H9 (cell line): ENCODE measurements around the gene CMTM8. TPM values are rescaled to one million over a fixed set of nuclear protein-coding genes. Genes with fewer than 3 reads are reported as not detected.

Experiments
- DNase-seq: peaks from one replicate; pipeline ENCODE4 v3.0.0-alpha.2; 2017
- H2AFZ ChIP-seq: one replicate; pipeline ENCODE4 v1.6.1; 2013; ENCODE audit warnings: mild to moderate bottlenecking, low read length, control low read depth, moderate library complexity
- H2AK5ac ChIP-seq: 2 replicates; pipeline ENCODE4 v1.6.1; 2013; ENCODE audit warnings: low read length, control low read depth, mixed read lengths; ENCODE audit not compliant: insufficient read length
- H2BK120ac ChIP-seq: one replicate; pipeline ENCODE4 v1.6.1; 2013; ENCODE audit warnings: low read depth, mild to moderate bottlenecking, low read length, control low read depth, inconsistent platforms; ENCODE audit not compliant: poor library complexity, severe bottlenecking
- H2BK12ac ChIP-seq: 2 replicates; pipeline ENCODE4 v1.6.1; 2013; ENCODE audit warnings: low read length, control low read depth, mixed read lengths, low read depth; ENCODE audit not compliant: insufficient read length
- H2BK15ac ChIP-seq: 2 replicates; pipeline ENCODE4 v1.6.1; 2013; ENCODE audit warnings: low read depth, low read length, control low read depth
- H2BK20ac ChIP-seq: one replicate; pipeline ENCODE4 v1.6.1; 2013; ENCODE audit warnings: low read depth, mild to moderate bottlenecking, low read length, control low read depth, inconsistent platforms; ENCODE audit not compliant: poor library complexity, severe bottlenecking
- H2BK5ac ChIP-seq: 2 replicates; pipeline ENCODE4 v1.6.1; 2013; ENCODE audit warnings: low read length, control low read depth, mixed read lengths; ENCODE audit not compliant: insufficient read length
- H3K14ac ChIP-seq: 2 replicates; pipeline ENCODE4 v1.6.1; 2013; ENCODE audit warnings: low read length, control low read depth; ENCODE audit not compliant: insufficient read depth
- H3K18ac ChIP-seq: 2 replicates; pipeline ENCODE4 v1.6.1; 2013; ENCODE audit warnings: low read depth, mild to moderate bottlenecking, mixed read lengths, low read length, control low read depth; ENCODE audit not compliant: insufficient read length
- H3K23ac ChIP-seq: 2 replicates; pipeline ENCODE4 v1.6.1; 2013; ENCODE audit warnings: low read length, control low read depth, mixed read lengths, low read depth; ENCODE audit not compliant: insufficient read length
- H3K23me2 ChIP-seq: 2 replicates; pipeline ENCODE4 v1.6.1; 2013; ENCODE audit warnings: low read depth, mild to moderate bottlenecking, mixed read lengths, low read length, control low read depth; ENCODE audit not compliant: insufficient read length, poor library complexity, severe bottlenecking
- H3K27ac ChIP-seq: 2 replicates; pipeline ENCODE4 v1.5.1; 2013; ENCODE audit warnings: low read length, control low read depth, mixed read lengths, low read depth; ENCODE audit not compliant: insufficient read length
- H3K27me3 ChIP-seq: 2 replicates; pipeline ENCODE4 v1.6.1; 2013; ENCODE audit warnings: low read length, control low read depth, inconsistent platforms; ENCODE audit not compliant: insufficient read depth
- H3K4ac ChIP-seq: 2 replicates; pipeline ENCODE4 v1.6.1; 2013; ENCODE audit warnings: low read depth, mild to moderate bottlenecking, control low read depth, inconsistent platforms, low read length, moderate library complexity
- H3K4me1 ChIP-seq: 2 replicates; pipeline ENCODE4 v1.6.1; 2013; ENCODE audit warnings: low read length, control low read depth, inconsistent platforms; ENCODE audit not compliant: insufficient read depth
- H3K4me2 ChIP-seq: 2 replicates; pipeline ENCODE4 v1.6.1; 2013; ENCODE audit warnings: low read length, control low read depth, mixed read lengths; ENCODE audit not compliant: insufficient read length, insufficient read depth
- H3K56ac ChIP-seq: 2 replicates; pipeline ENCODE4 v1.6.1; 2013; ENCODE audit warnings: low read depth, mild to moderate bottlenecking, mixed read lengths, low read length, control low read depth; ENCODE audit not compliant: insufficient read length
- H3K79me1 ChIP-seq: 2 replicates; pipeline ENCODE4 v1.6.1; 2013; ENCODE audit warnings: low read depth, mild to moderate bottlenecking, moderate library complexity, low read length, control low read depth, inconsistent platforms; ENCODE audit not compliant: insufficient read depth, poor library complexity, severe bottlenecking
- H3K79me2 ChIP-seq: 2 replicates; pipeline ENCODE4 v1.6.1; 2013; ENCODE audit warnings: low read length, control low read depth, inconsistent platforms; ENCODE audit not compliant: insufficient read depth
- H3K9ac ChIP-seq: 2 replicates; pipeline ENCODE4 v1.6.1; 2013; ENCODE audit warnings: low read length, control low read depth, mixed read lengths; ENCODE audit not compliant: insufficient read length; ENCODE audit errors: extremely low read depth
- H3K9me3 ChIP-seq: one replicate; pipeline ENCODE4 v1.6.1; 2013; ENCODE audit warnings: low read depth, low read length, inconsistent platforms; ENCODE audit not compliant: control insufficient read depth
- H3T11ph ChIP-seq: one replicate; pipeline ENCODE4 v1.6.1; 2013; ENCODE audit warnings: mild to moderate bottlenecking, low read length, control low read depth, inconsistent platforms
- H4K20me1 ChIP-seq: one replicate; pipeline ENCODE4 v1.6.1; 2013; ENCODE audit not compliant: control insufficient read depth, insufficient read length, insufficient read depth
- H4K5ac ChIP-seq: 2 replicates; pipeline ENCODE4 v1.6.1; 2013; ENCODE audit warnings: low read depth, mild to moderate bottlenecking, mixed read lengths, low read length, control low read depth; ENCODE audit not compliant: insufficient read length
- H4K8ac ChIP-seq: replicated peaks from 2 replicates; pipeline ENCODE4 v1.6.1; 2013; ENCODE audit warnings: low read length, control low read depth, mixed read lengths, low read depth; ENCODE audit not compliant: insufficient read length
- H4K91ac ChIP-seq: 2 replicates; pipeline ENCODE4 v1.6.1; 2013; ENCODE audit warnings: low read depth, mild to moderate bottlenecking, moderate library complexity, mixed read lengths, low read length, control low read depth; ENCODE audit not compliant: insufficient read length
- H3K27ac Mint-ChIP-seq, 3 experiments: 2 replicates in 2 of 3; 3 replicates in 1 of 3; pipeline ENCODE4 v1.8.0; 2020 to 2021; ENCODE audit warnings: mixed read lengths in 3 of 3, mild to moderate bottlenecking in 1 of 3, moderate library complexity in 1 of 3
- H3K27me3 Mint-ChIP-seq: 2 replicates; pipeline ENCODE4 v1.8.0; 2021; ENCODE audit warnings: low read depth, mild to moderate bottlenecking, moderate library complexity, mixed read lengths
- H3K36me3 Mint-ChIP-seq, 3 experiments: 2 replicates in 2 of 3; 3 replicates in 1 of 3; pipeline ENCODE4 v1.8.0; 2020 to 2021; ENCODE audit warnings: low read depth in 3 of 3, mixed read lengths in 3 of 3; ENCODE audit not compliant: insufficient read depth in 1 of 3
- H3K4me1 Mint-ChIP-seq, 2 experiments: 2 replicates each; pipeline ENCODE4 v1.8.0; 2020; ENCODE audit warnings: mixed read lengths in 2 of 2
- H3K4me3 Mint-ChIP-seq, 2 experiments: 2 replicates in 1 of 2; 3 replicates in 1 of 2; pipeline ENCODE4 v1.8.0; 2020 to 2021; ENCODE audit warnings: mild to moderate bottlenecking in 2 of 2, mixed read lengths in 2 of 2, moderate library complexity in 1 of 2
- H3K9me3 Mint-ChIP-seq, 2 experiments: 2 replicates in 1 of 2; 3 replicates in 1 of 2; pipeline ENCODE4 v1.8.0; 2020; ENCODE audit warnings: mild to moderate bottlenecking in 2 of 2, mixed read lengths in 2 of 2, moderate library complexity in 1 of 2
- WGBS: extraction: QIAGEN DNeasy Blood & Tissue Kit; methylation state at CpG from one replicate; pipeline ENCODE4 v1.1.7; 2013; ENCODE audit warnings: missing lambda C conversion rate, low lambda C conversion rate, mixed read lengths; ENCODE audit not compliant: insufficient read length; ENCODE audit errors: extremely low coverage; 5-methylcytosine and 5-hydroxymethylcytosine counted together
- total RNA-seq: library from RNA; stranded (reverse); gene quantifications from 2 replicates; pipeline ENCODE4 v1.2.1, GENCODE V29; 2021
- TF ChIP-seq, protein P1 (sequence below): fragments of 200-600 bp; sonication (generic); conservative IDR thresholded peaks from 3 replicates; pipeline ENCODE4 v1.8.0; 2021; ENCODE audit warnings: antibody characterized with exemption, mild to moderate bottlenecking

CMTM8 gene
- total RNA-seq, 1 experiment from 2014 or later = 4.0 TPM

DNA sequence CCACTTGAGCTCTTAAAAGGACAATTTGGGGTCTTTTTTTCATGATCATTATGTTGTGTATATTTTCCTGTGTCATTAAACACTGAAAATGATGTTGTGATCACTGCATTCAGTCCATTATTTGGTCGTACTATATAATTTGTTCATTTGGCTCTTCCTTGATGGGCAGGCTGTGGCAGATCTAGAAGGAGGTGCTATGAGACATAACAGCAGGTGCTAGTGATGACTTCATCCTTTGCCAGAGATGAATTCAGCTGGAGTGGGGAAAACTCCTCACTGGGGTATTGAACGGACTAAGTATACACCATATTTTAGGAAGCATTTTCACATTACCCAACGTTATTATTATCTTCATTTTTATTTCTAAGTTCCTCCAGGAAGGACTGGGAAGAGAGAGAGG lies 165.2 kb downstream of the CMTM8 start:
- Histone ChIP-seq H3K4me1 (peaks cover 2% of the 10 kb centered on the region; the same call in 1 of the 2 replicates), H3K79me2 (peaks cover 4% of the 10 kb centered on the region; the same call in 1 of the 2 replicates)

More for the DNA sequence above, 165.2 kb downstream of the CMTM8 start:
- H4K20me1 ChIP-seq = no peaks in the 10 kb centered on the region
- H3K36me3 Mint-ChIP-seq = peaks cover 0 to 7% (median 2%) of the 10 kb centered on the region in 3 experiments; a peak in 5 of 7 replicates
- no peak overlapping the region for H3K14ac ChIP-seq
- H3K56ac ChIP-seq = no peak overlapping the region
- H3T11ph ChIP-seq = no peak overlapping the region
- H3K9me3 Mint-ChIP-seq = no peaks in the 10 kb centered on the region; a peak in 1 of 5 replicates
- H2BK12ac ChIP-seq = no peak overlapping the region
- no peak for DNase-seq
- H2BK20ac ChIP-seq = no peak overlapping the region
- no peak overlapping the region for H2BK120ac ChIP-seq
- H3K23me2 ChIP-seq = no peaks in the 10 kb centered on the region
- H4K8ac ChIP-seq = no peak overlapping the region
- H3K23ac ChIP-seq = no peak overlapping the region
- H3K27me3 Mint-ChIP-seq = 0 out of 2 replicates have a peak, but pooled peaks cover 1% of the 10 kb centered on the region
- H2BK15ac ChIP-seq = no peak overlapping the region
- WGBS = no CpG with 5 or more reads among the region's 3 CpGs
- no peak overlapping the region for H3K4ac ChIP-seq
- no peaks in the 10 kb centered on the region for H3K27me3 ChIP-seq
- TF ChIP-seq, protein P1, sequence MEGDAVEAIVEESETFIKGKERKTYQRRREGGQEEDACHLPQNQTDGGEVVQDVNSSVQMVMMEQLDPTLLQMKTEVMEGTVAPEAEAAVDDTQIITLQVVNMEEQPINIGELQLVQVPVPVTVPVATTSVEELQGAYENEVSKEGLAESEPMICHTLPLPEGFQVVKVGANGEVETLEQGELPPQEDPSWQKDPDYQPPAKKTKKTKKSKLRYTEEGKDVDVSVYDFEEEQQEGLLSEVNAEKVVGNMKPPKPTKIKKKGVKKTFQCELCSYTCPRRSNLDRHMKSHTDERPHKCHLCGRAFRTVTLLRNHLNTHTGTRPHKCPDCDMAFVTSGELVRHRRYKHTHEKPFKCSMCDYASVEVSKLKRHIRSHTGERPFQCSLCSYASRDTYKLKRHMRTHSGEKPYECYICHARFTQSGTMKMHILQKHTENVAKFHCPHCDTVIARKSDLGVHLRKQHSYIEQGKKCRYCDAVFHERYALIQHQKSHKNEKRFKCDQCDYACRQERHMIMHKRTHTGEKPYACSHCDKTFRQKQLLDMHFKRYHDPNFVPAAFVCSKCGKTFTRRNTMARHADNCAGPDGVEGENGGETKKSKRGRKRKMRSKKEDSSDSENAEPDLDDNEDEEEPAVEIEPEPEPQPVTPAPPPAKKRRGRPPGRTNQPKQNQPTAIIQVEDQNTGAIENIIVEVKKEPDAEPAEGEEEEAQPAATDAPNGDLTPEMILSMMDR = no peak
- H3K27ac ChIP-seq = no peak overlapping the region
- H2AFZ ChIP-seq = no peak overlapping the region
- H4K5ac ChIP-seq = no peak overlapping the region
- H2AK5ac ChIP-seq = no peak overlapping the region
- H3K9me3 ChIP-seq = no peaks in the 10 kb centered on the region
- H3K18ac ChIP-seq = no peak overlapping the region
- H3K9ac ChIP-seq = no peak overlapping the region
- H3K79me1 ChIP-seq = peaks cover 2% of the 10 kb centered on the region
- H2BK5ac ChIP-seq = no peak overlapping the region
- no peak overlapping the region for H3K4me3 Mint-ChIP-seq
- H3K27ac Mint-ChIP-seq = no peak overlapping the region; a peak in 1 of 7 replicates
- peaks cover 39 to 44% of the 10 kb centered on the region in 2 experiments for H3K4me1 Mint-ChIP-seq
- H3K4me2 ChIP-seq = no peak overlapping the region
- H4K91ac ChIP-seq = no peak overlapping the region
